Kidney epithelial cell (primary cell): ENCODE data around the gene SYNM. TPM values are rescaled to one million over a fixed set of nuclear protein-coding genes. Genes with fewer than 3 reads are reported as not detected.
"Not testable (repeated sequence)": the region's sequence is repeated elsewhere in the genome, so short reads cannot be mapped to it uniquely, and the experiment has no call there.

Experiments
- DNase-seq: peaks from one replicate; pipeline ENCODE4 v3.0.0-alpha.2; 2010; ENCODE audit warnings: low read depth
- H3K27me3 ChIP-seq: 2 replicates; pipeline ENCODE4 v1.6.0; 2011; ENCODE audit warnings: low read length; ENCODE audit not compliant: control insufficient read depth, insufficient read depth
- H3K36me3 ChIP-seq: 2 replicates; pipeline ENCODE4 v1.5.1; 2011; ENCODE audit warnings: low read length; ENCODE audit not compliant: control insufficient read depth, insufficient read depth
- H3K4me3 ChIP-seq: 2 replicates; pipeline ENCODE4 v1.5.1; 2011; ENCODE audit warnings: low read depth, mild to moderate bottlenecking, control low read depth, low read length
- CTCF ChIP-seq: IDR thresholded peaks from 2 replicates; pipeline ENCODE4 v1.5.1; 2011; ENCODE audit warnings: mild to moderate bottlenecking, moderate library complexity, low read length, control low read depth, inconsistent platforms; ENCODE audit not compliant: insufficient read depth, poor library complexity, severe bottlenecking
- total RNA-seq: library from RNA; depleted of rRNA; stranded (reverse); fragments of >200 nt; gene quantifications from 2 replicates; pipeline ENCODE4 v1.2.3, GENCODE V29; 2015

SYNM gene
- total RNA-seq, 1 donor from 2014 or later, result 3.9 TPM

GRCh38 chr15:99106417-99107220 is 1.7 kb downstream of the SYNM start:
- TF ChIP-seq CTCF, result no peak
- no peak for DNase-seq
- H3K36me3 ChIP-seq, result no peaks in the 10 kb centered on the region
- H3K4me3 ChIP-seq, result no peak overlapping the region
- peaks cover 20% of the 10 kb centered on the region for H3K27me3 ChIP-seq

DNA sequence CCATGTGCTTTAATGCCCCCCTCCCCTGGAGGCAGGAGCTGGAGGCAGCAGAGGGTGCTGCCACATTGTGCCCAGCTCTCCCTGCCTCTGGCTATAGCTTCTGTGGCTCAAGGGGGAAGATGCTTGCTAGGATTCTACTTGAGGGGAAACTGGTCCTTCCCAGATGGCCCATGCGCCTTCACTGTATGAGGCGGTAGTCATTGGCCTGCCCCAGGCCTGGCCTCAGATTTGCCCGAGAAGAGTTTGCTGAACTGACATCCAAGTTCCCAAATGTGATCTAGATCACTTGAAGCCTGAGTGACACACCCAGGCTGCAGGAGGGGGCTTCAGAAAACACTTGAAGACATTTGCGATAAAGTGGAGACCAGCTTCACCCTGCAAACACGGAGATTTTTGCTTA is 4.1 kb downstream of the SYNM start:
- Histone ChIP-seq H3K27me3 (peaks cover 6% of the 10 kb centered on the region), H3K36me3 (no peaks in the 10 kb centered on the region), H3K4me3 (no peak overlapping the region)
- DNase-seq, result no peak
- no peak for TF ChIP-seq CTCF

DNA sequence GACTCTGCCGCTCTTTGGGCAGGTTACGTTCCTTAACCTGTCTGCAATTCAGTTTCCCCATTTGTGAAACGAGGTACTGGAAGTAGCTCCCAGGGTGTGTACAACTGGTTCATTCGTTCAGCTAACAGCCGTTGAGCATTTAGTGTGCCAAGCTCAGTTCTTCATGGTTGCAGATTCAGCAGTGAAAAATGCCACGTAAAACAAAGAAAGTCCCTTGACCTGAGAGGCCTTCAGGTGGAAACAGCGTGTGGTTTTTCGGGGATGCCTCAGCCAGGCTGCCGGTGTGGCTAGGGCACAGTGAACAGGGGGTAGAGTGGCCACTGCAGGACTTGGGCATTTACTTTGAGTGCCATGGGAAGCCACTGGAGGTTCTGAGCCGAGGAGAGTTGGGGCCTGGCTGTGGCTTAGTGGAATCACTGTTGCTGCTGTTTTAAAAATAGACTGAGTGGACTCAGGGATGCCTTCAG is 4.7 kb downstream of the SYNM start:
- TF ChIP-seq CTCF, result no peak
- DNase-seq, result no peak
- no peak overlapping the region for H3K4me3 ChIP-seq
- no peaks in the 10 kb centered on the region for H3K36me3 ChIP-seq
- H3K27me3 ChIP-seq, result peaks cover 6% of the 10 kb centered on the region

- DNase-seq, result no peak
- TF ChIP-seq CTCF, result no peak
- no peaks in the 10 kb centered on the region for H3K36me3 ChIP-seq
- no peak overlapping the region for H3K4me3 ChIP-seq
- H3K27me3 ChIP-seq, result peaks cover 6% of the 10 kb centered on the region
Observed at GRCh38 chr15:99110093-99110492, 5.2 kb downstream of the SYNM start.

- peaks cover 4% of the 10 kb centered on the region for H3K27me3 ChIP-seq
- no peaks in the 10 kb centered on the region for H3K36me3 ChIP-seq
- DNase-seq, result no peak
- no peak overlapping the region for H3K4me3 ChIP-seq
- TF ChIP-seq CTCF, result no peak
Observed at GRCh38 chr15:99110581-99111320, 5.9 kb downstream of the SYNM start.

- DNase-seq, H3K27me3 ChIP-seq, H3K4me3 ChIP-seq, H3K36me3 ChIP-seq: not testable (repeated sequence)
Observed at GRCh38 chr15:99111641-99112040, 6.8 kb downstream of the SYNM start.
